Fibroblast of peridontal ligament (primary cell): Measurements from ENCODE around the gene SCGB3A1.

ENCODE experiments used
- DNase-seq: peaks from one replicate; pipeline ENCODE4 v3.0.0-alpha.2; 2010; ENCODE audit errors: extremely low read depth

Gene SCGB3A1

GRCh38 chr5:180604271-180604670 lies 13.0 kb upstream of the SCGB3A1 start:
- DNase-seq: no peak

- DNase-seq: no peak
Observed at GRCh38 chr5:180603076-180603594, 11.8 kb upstream of the SCGB3A1 start.

GRCh38 chr5:180602481-180603075 lies 11.3 kb upstream of the SCGB3A1 start:
- DNase-seq: no peak

- no peak for DNase-seq
Observed at GRCh38 chr5:180601591-180602480, 10.5 kb upstream of the SCGB3A1 start.

GRCh38 chr5:180600554-180601041 lies 9.3 kb upstream of the SCGB3A1 start:
- DNase-seq: no peak

- DNase-seq: no peak
Observed at GRCh38 chr5:180599981-180600553, 8.8 kb upstream of the SCGB3A1 start.

GRCh38 chr5:180599590-180599914 lies 8.3 kb upstream of the SCGB3A1 start:
- no peak for DNase-seq

GRCh38 chr5:180598797-180599589 lies 7.7 kb upstream of the SCGB3A1 start:
- no peak for DNase-seq

GRCh38 chr5:180598316-180598701 lies 7.0 kb upstream of the SCGB3A1 start:
- DNase-seq: no peak

- DNase-seq: no peak
Observed at GRCh38 chr5:180596668-180597231, 5.5 kb upstream of the SCGB3A1 start.

GRCh38 chr5:180596115-180596667 lies 4.9 kb upstream of the SCGB3A1 start:
- DNase-seq: no peak

- no peak for DNase-seq
Observed at GRCh38 chr5:180595381-180596114, 4.2 kb upstream of the SCGB3A1 start.

GRCh38 chr5:180595046-180595379 lies 3.7 kb upstream of the SCGB3A1 start:
- no peak for DNase-seq

GRCh38 chr5:180594311-180595045 lies 3.2 kb upstream of the SCGB3A1 start:
- no peak for DNase-seq

GRCh38 chr5:180593446-180594206 lies 2.3 kb upstream of the SCGB3A1 start:
- no peak for DNase-seq

GRCh38 chr5:180592176-180592575 lies 877 bp upstream of the SCGB3A1 start:
- no peak for DNase-seq

GRCh38 chr5:180590543-180591310 lies 572 bp downstream of the SCGB3A1 start:
- DNase-seq: no peak

- no peak for DNase-seq
Observed at GRCh38 chr5:180589771-180590542, 1.3 kb downstream of the SCGB3A1 start.
